GM06990 (cell line): Measurements from ENCODE around the gene PPP1R9A.

Experiments used
- DNase-seq: peaks from one replicate; pipeline ENCODE4 v3.0.0-alpha.2; 2011; ENCODE audit not compliant: insufficient read length; ENCODE audit errors: extremely low read depth
- H3K27me3 ChIP-seq: replicated peaks from 2 replicates; pipeline ENCODE4 v1.6.0; 2011; ENCODE audit warnings: low read length; ENCODE audit not compliant: control insufficient read depth, insufficient read depth
- H3K36me3 ChIP-seq: 2 replicates; pipeline ENCODE4 v1.5.1; 2011; ENCODE audit warnings: low read length; ENCODE audit not compliant: control insufficient read depth, insufficient read depth
- H3K4me3 ChIP-seq: replicated peaks from 2 replicates; pipeline ENCODE4 v1.5.1; 2011; ENCODE audit warnings: low read depth, mild to moderate bottlenecking, control low read depth, low read length
- CTCF ChIP-seq: IDR thresholded peaks from 2 replicates; pipeline ENCODE4 v1.5.1; 2011; ENCODE audit warnings: low read length, control low read depth, mild to moderate bottlenecking, inconsistent platforms; ENCODE audit not compliant: insufficient read depth, poor library complexity, severe bottlenecking

PPP1R9A gene

GRCh38 chr7:95209276-95209675 lies 301.9 kb downstream of the PPP1R9A start:
- Histone ChIP-seq H3K36me3 (no peaks in the 10 kb centered on the region), H3K4me3 (no peak overlapping the region), H3K27me3 (no peaks in the 10 kb centered on the region)
- no peak for TF ChIP-seq CTCF
- DNase-seq: no peak

GRCh38 chr7:95209788-95210187 lies 302.4 kb downstream of the PPP1R9A start:
- DNase-seq: no peak
- Histone ChIP-seq H3K36me3 (no peaks in the 10 kb centered on the region), H3K27me3 (no peaks in the 10 kb centered on the region), H3K4me3 (no peak overlapping the region)
- TF ChIP-seq CTCF: no peak

DNA sequence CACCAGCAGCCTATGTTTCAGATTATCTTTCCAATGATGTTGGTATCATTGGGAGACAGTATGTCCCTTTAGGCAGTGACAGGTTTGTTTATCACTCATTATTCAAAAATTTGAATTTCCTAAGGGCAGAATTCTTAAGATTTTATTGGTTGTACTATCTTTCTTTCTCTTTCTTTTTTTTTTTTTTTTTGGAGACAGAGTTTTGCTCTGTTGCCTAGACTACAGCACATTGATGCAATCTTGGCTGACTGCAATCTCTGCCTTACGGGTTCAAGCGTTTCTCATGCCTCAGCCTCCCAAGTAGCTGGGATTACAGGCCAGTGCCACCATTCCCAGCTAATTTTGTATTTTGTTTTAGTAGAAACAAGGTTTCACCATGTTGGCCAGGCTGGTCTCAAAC lies 305.8 kb downstream of the PPP1R9A start:
- H3K4me3 ChIP-seq: no peak overlapping the region
- no peak for TF ChIP-seq CTCF

GRCh38 chr7:95213809-95214492 lies 306.6 kb downstream of the PPP1R9A start:
- Histone ChIP-seq H3K4me3 (no peak overlapping the region), H3K27me3 (no peaks in the 10 kb centered on the region), H3K36me3 (no peaks in the 10 kb centered on the region)
- no peak for TF ChIP-seq CTCF
- DNase-seq: no peak

More for the DNA sequence above, 305.8 kb downstream of the PPP1R9A start:
- no peak for DNase-seq
- Histone ChIP-seq H3K27me3 (no peaks in the 10 kb centered on the region), H3K36me3 (no peaks in the 10 kb centered on the region)

DNA sequence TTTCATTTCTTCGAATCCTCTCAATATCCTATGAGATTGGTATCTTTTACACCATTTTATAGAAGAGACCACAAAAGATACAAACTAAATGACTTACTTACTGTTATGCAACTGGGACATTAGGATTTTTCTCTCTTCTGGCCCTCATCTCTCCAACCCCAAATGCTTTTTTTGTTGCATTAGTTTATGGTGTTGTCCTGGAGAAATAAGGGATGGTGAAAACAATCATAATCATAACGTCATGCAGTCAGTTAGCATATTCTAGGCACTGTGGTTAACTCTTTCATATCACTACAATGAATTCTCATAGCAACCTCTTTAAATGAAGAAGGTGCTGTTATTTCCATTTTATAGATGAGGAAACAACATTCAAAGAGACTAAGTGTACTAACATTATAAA lies 312.3 kb downstream of the PPP1R9A start:
- Histone ChIP-seq H3K27me3 (no peaks in the 10 kb centered on the region), H3K4me3 (no peak overlapping the region)
- TF ChIP-seq CTCF: no peak

GRCh38 chr7:95220328-95220727 lies 312.9 kb downstream of the PPP1R9A start:
- no peak for DNase-seq
- H3K36me3 ChIP-seq: no peaks in the 10 kb centered on the region
- TF ChIP-seq CTCF: no peak
- H3K4me3 ChIP-seq: no peak overlapping the region
- no peaks in the 10 kb centered on the region for H3K27me3 ChIP-seq

More for the DNA sequence above, 312.3 kb downstream of the PPP1R9A start:
- no peaks in the 10 kb centered on the region for H3K36me3 ChIP-seq
- DNase-seq: no peak
